ENCODE data around the gene ATP2B2.
A peak's percentile ranks its signal among the peaks of the same experiment; 100 is the strongest.

The ATP2B2 gene

GRCh38 chr3:10426346-10427220, 78.8 kb downstream of the ATP2B2 start:
- DNase-seq (ENCODE audit: low spot score): no peak

GRCh38 chr3:10423171-10423882, 82.1 kb downstream of the ATP2B2 start:
- DNase-seq (ENCODE audit: low spot score): no peak

GRCh38 chr3:10421996-10422395, 83.4 kb downstream of the ATP2B2 start:
- no peak for DNase-seq (ENCODE audit: low spot score)

GRCh38 chr3:10420745-10421475, 84.5 kb downstream of the ATP2B2 start:
- no peak for DNase-seq (ENCODE audit: low spot score)

GRCh38 chr3:10419637-10420232, 85.7 kb downstream of the ATP2B2 start:
- DNase-seq (ENCODE audit: low spot score): peak; percentile 84

- DNase-seq (ENCODE audit: low spot score): peak; percentile 4
Observed at GRCh38 chr3:10417847-10418246, 87.5 kb downstream of the ATP2B2 start.

GRCh38 chr3:10416730-10417300, 88.6 kb downstream of the ATP2B2 start:
- DNase-seq (ENCODE audit: low spot score): no peak

GRCh38 chr3:10413041-10413440, 92.3 kb downstream of the ATP2B2 start:
- DNase-seq (ENCODE audit: low spot score): no peak

- no peak for DNase-seq (ENCODE audit: low spot score)
Observed at GRCh38 chr3:10411598-10412332, 93.6 kb downstream of the ATP2B2 start.

- DNase-seq (ENCODE audit: low spot score): no peak
Observed at GRCh38 chr3:10410383-10411002, 94.9 kb downstream of the ATP2B2 start.

GRCh38 chr3:10408680-10409079, 96.7 kb downstream of the ATP2B2 start:
- DNase-seq (ENCODE audit: low spot score): no peak

GRCh38 chr3:10407361-10407760, 98.0 kb downstream of the ATP2B2 start:
- DNase-seq (ENCODE audit: low spot score): no peak

- no peak for DNase-seq (ENCODE audit: low spot score)
Observed at GRCh38 chr3:10406414-10406813, 99.0 kb downstream of the ATP2B2 start.

- DNase-seq (ENCODE audit: low spot score): no peak
Observed at GRCh38 chr3:10405816-10406215, 99.6 kb downstream of the ATP2B2 start.

GRCh38 chr3:10404876-10405275, 100.5 kb downstream of the ATP2B2 start:
- DNase-seq (ENCODE audit: low spot score): no peak

GRCh38 chr3:10404377-10404776, 101.0 kb downstream of the ATP2B2 start:
- DNase-seq (ENCODE audit: low spot score): no peak

GRCh38 chr3:10401990-10402761, 103.2 kb downstream of the ATP2B2 start:
- DNase-seq (ENCODE audit: low spot score): no peak

- DNase-seq (ENCODE audit: low spot score): no peak
Observed at GRCh38 chr3:10400749-10401495, 104.5 kb downstream of the ATP2B2 start.
